Measurements from ENCODE around the gene IMP3. TPM values are rescaled to one million over a fixed set of nuclear protein-coding genes. Genes with fewer than 3 reads are reported as not detected.
A peak's percentile ranks its signal among the peaks of the same experiment; 100 is the strongest.
"Not testable (repeated sequence)": the region's sequence is repeated elsewhere in the genome, so short reads cannot be mapped to it uniquely, and the experiment has no call there.

The IMP3 gene
- total RNA-seq, 3 donors from 2014 or later, result 47.6 to 54.8 (median 50.4) TPM

DNA sequence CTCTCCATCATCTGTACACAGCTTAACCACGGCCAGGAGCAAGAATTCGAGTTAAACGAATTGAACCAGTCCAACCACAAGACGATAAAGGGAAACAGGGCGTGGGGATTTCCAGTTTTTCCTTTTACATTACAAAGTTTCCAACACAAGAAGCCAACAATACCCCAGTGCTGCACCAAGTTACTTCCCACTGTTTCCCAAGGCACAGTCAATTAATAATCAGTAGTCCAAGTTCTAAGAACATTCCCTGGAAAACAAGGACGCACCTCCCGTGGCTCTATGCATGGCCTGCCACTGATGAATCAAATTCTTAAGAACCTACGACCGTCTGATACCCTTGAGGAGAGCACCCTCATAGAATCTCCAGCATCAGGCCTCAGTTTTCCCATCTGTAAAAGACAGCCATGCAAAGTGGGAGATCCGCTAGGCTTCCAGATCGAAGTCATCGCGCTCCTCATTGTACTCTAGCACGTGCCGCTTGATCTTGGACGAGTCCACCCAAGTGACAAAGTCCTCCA is 774 bp downstream of the IMP3 start:
- intact Hi-C loops (cut with DNase I, micrococcal nuclease), result no loop called here
- ATAC-seq (no peak), DNase-seq (no peak)
- Histone ChIP-seq H3K4me1 (ENCODE audit: low read depth) (peaks cover 23% of the 10 kb centered on the region), H3K4me3 (peak overlapping the region; percentile 70), H3K36me3 (ENCODE audit: low read depth) (no peaks in the 10 kb centered on the region), H3K9me3 (no peaks in the 10 kb centered on the region)
- TF ChIP-seq, protein P1, sequence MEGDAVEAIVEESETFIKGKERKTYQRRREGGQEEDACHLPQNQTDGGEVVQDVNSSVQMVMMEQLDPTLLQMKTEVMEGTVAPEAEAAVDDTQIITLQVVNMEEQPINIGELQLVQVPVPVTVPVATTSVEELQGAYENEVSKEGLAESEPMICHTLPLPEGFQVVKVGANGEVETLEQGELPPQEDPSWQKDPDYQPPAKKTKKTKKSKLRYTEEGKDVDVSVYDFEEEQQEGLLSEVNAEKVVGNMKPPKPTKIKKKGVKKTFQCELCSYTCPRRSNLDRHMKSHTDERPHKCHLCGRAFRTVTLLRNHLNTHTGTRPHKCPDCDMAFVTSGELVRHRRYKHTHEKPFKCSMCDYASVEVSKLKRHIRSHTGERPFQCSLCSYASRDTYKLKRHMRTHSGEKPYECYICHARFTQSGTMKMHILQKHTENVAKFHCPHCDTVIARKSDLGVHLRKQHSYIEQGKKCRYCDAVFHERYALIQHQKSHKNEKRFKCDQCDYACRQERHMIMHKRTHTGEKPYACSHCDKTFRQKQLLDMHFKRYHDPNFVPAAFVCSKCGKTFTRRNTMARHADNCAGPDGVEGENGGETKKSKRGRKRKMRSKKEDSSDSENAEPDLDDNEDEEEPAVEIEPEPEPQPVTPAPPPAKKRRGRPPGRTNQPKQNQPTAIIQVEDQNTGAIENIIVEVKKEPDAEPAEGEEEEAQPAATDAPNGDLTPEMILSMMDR (IDR thresholded peaks at IDR 0.05), result no peak

DNA sequence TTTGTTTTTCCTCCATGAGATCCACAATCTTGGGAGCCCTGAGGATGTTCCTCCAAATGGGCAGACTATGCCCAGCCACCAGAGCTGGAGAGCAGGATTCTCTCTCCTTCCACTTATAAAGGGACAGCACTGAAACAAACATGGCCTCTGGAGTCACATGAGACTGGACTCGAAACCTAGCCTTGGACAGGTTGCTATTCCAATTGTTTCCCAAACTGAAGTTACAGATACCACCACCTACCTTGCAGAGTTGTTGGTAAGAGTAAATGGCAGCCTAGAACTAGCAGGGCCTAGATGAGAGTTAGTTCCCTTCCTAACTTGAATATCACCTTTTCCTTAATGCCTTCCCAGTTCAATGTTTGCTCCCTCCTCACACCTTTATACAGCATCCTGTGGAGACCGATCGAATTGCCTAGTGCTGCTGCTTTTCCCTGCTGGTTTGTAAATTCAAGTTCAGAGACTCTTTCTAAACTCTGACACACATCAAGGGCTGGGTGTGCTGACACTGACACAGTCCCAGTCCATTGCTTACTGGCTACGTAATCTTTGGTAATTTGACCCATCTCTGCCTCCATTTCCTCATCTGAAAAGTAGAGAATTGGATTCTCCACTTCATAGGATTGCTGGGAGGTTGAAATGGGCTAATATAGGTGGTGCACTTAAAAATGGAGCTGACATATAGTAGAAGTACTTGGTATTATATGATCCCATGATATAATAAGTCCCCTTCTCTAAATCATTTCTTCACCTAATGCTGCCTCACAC is 2.6 kb downstream of the IMP3 start:
- TF ChIP-seq, protein P1 (IDR thresholded peaks at IDR 0.05), result no peak
- no peaks in the 10 kb centered on the region for H3K36me3 ChIP-seq (ENCODE audit: low read depth)
- H3K9me3 ChIP-seq, result no peaks in the 10 kb centered on the region
- peaks cover 23% of the 10 kb centered on the region for H3K4me1 ChIP-seq (ENCODE audit: low read depth)
- no peak for ATAC-seq
- intact Hi-C loops (cut with DNase I, micrococcal nuclease), result no loop called here
- H3K4me3 ChIP-seq, result no peak overlapping the region
- no peak for DNase-seq

DNA sequence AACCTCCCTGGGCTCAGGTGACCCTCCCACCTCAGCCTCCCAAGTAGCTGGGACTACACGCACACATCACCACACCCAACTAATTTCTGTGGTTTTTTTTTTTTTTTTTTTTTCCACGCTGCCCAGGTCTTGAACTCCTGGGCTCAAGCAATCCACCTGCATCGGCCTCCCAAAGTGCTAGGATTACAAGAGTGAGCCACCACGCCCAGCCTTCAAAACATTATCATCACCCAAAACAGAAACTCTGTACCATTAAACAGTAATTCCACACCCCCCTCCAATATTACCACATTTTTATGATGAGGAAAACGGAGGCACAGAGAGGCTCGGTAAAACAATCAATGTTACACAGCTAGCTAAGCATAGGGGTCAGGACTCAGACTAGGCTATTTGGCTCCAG is 4.0 kb downstream of the IMP3 start:
- ATAC-seq, result no peak
- no peaks in the 10 kb centered on the region for H3K36me3 ChIP-seq (ENCODE audit: low read depth)
- no peak overlapping the region for H3K4me3 ChIP-seq
- peaks cover 19% of the 10 kb centered on the region for H3K4me1 ChIP-seq (ENCODE audit: low read depth)
- intact Hi-C loops (cut with DNase I, micrococcal nuclease), result no loop called here
- TF ChIP-seq, protein P1 (IDR thresholded peaks at IDR 0.05), result no peak
- no peak for DNase-seq
- no peaks in the 10 kb centered on the region for H3K9me3 ChIP-seq

DNA sequence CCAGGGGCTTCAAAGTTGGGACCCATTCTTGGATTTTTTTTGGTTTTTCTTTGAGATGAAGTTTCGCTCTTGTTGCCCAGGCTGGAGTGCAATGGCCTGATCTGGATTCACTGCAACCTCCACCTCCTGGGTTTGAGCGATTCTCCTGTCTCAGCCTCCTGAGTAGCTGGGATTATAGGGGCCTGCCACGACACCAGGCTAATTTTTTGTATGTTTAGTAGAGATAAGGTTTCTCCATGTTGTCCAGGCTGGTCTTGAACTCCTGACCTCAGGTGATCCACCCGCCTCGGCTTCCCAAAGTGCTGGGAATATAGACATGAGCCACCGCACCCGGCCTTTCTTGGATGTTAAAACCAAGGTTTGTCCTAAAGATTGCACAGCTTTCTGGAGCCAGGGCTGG is 6.1 kb downstream of the IMP3 start:
- intact Hi-C loops (cut with DNase I, micrococcal nuclease); H3K36me3 ChIP-seq (ENCODE audit: low read depth); ATAC-seq; H3K4me3 ChIP-seq; H3K9me3 ChIP-seq; DNase-seq: not testable (repeated sequence)
- H3K4me1 ChIP-seq (ENCODE audit: low read depth), result peaks cover 12% of the 10 kb centered on the region

DNA sequence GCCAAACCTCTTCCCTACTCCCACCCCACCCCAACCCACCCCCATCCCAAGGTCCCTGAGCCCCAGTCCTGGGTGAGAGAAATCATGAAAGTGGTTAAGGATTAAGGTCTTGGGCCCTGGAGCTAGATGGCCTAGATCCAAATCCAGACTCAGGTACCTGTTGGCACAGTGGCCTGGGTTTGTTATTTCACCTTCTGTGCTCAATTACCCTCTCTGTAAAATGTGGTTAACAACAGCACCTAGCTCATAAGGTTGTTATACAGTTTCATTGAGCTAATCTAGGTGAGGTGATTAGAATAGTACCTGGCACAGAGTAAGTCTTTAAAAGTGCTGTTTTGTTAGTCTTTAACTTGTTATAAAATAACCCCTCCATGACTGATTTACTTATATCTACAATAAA is 8.1 kb downstream of the IMP3 start:
- DNase-seq (peak in 1 of 3 donors; percentile 3), ATAC-seq (peak; percentile 38)
- TF ChIP-seq, protein P1 (IDR thresholded peaks at IDR 0.05), result no peak
- Histone ChIP-seq H3K4me3 (no peak overlapping the region), H3K36me3 (ENCODE audit: low read depth) (no peaks in the 10 kb centered on the region), H3K4me1 (ENCODE audit: low read depth) (no peaks in the 10 kb centered on the region), H3K9me3 (no peaks in the 10 kb centered on the region)
- intact Hi-C loops (cut with DNase I, micrococcal nuclease), result no loop called here

DNA sequence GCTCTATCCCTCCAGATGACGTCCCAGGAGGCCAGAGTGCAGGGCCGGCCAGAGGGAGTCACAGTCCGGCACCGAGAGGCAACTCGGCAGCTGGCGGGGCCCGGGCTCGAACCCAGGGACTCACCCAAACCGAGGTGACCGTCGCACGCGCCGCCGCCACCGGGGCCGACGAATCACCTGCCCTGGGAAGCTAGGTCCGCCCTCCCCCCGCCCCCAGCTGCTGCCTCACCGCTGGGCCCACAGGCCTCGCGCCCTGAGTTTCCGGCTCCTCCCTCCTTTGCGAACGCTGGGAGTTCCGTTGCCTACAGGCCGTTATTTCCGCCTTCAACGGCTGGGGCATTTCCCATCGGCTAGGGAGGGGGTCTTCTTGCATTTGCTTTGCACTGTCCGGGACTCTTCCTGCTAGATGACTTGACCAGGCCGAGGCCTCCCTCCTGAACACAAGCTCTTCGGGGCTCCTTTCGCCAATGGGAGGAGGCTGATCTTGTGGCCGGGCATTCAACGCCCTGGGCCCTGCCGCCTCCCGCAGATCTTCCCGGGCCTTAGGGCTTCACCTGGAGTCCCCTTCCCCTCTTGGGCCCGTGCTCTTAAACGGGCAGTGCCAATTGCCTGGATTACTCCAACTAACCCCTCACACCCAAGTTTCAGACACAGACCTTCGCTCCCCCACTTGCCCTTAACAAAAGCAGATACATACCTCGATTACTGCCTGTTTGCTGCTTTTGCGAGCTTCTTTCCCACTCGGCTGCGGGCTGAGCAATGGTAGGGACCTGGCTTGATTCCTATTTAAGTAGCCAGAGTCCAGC is 14.3 kb downstream of the IMP3 start, which contains the start of gene SNUPN:
SNUPN (minus strand) TSS at position 184 of the 806 bp plus-strand sequence. CDS start 4,674 bp downstream, outside the sequence.
- ATAC-seq, result peak; percentile 96
- Histone ChIP-seq H3K4me3 (peak within 1 kb of the TSS; percentile 58), H3K9me3 (no peaks in the 10 kb centered on the region), H3K36me3 (ENCODE audit: low read depth) (no peaks in the 10 kb centered on the region), H3K4me1 (ENCODE audit: low read depth) (peaks cover 10% of the 10 kb centered on the region)
- intact Hi-C loops (cut with DNase I, micrococcal nuclease), result no loop called here
- DNase-seq, result peak; percentile 96 to 97 (median 96)
- TF ChIP-seq, protein P1 (IDR thresholded peaks at IDR 0.05), result no peak

All from mucosa of descending colon (tissue), 3 donors.